DOHH2 (cell line): ENCODE data around the gene PDZRN3.

ENCODE experiments used
- H3F3A ChIP-seq: fragments of 200-600 bp; sonication (generic), shearing (Covaris generic); 2 replicates; pipeline ENCODE4 v1.6.0; 2016; ENCODE audit warnings: antibody characterized with exemption, mild to moderate bottlenecking; ENCODE audit not compliant: control insufficient read depth, insufficient read depth
- H3K27ac ChIP-seq: fragments of 200-600 bp; sonication (generic); 2 replicates; pipeline ENCODE4 v1.5.1; 2014; ENCODE audit warnings: low read depth, mild to moderate bottlenecking, low read length, moderate library complexity
- H3K27me3 ChIP-seq: fragments of 200-600 bp; sonication (generic); 2 replicates; pipeline ENCODE4 v1.6.1; 2014; ENCODE audit warnings: mild to moderate bottlenecking, low read length, mixed read lengths; ENCODE audit not compliant: control insufficient read depth
- H3K36me3 ChIP-seq: fragments of 200-600 bp; sonication (generic); 2 replicates; pipeline ENCODE4 v1.6.1; 2014; ENCODE audit warnings: mild to moderate bottlenecking, low read length, moderate library complexity, mixed read lengths; ENCODE audit not compliant: control insufficient read depth
- H3K4me1 ChIP-seq: fragments of 200-600 bp; sonication (generic); 2 replicates; pipeline ENCODE4 v1.6.1; 2014; ENCODE audit warnings: mild to moderate bottlenecking, low read length, mixed read lengths; ENCODE audit not compliant: control insufficient read depth
- H3K4me2 ChIP-seq: fragments of 200-600 bp; sonication (generic); 2 replicates; pipeline ENCODE4 v1.6.0; 2014; ENCODE audit warnings: mild to moderate bottlenecking, low read length, moderate library complexity
- H3K4me3 ChIP-seq: fragments of 200-600 bp; sonication (generic); 2 replicates; pipeline ENCODE4 v1.5.1; 2014; ENCODE audit warnings: mild to moderate bottlenecking, low read length, mixed read lengths
- H3K79me2 ChIP-seq: fragments of 200-600 bp; sonication (generic); 2 replicates; pipeline ENCODE4 v1.6.1; 2014; ENCODE audit warnings: mild to moderate bottlenecking, low read length, mixed read lengths; ENCODE audit not compliant: control insufficient read depth
- H3K9me2 ChIP-seq: fragments of 200-600 bp; sonication (generic); replicated peaks from 2 replicates; pipeline ENCODE4 v1.6.1; 2014; ENCODE audit warnings: mild to moderate bottlenecking, low read length, mixed read lengths; ENCODE audit not compliant: control insufficient read depth
- H3K9me3 ChIP-seq: fragments of 200-600 bp; sonication (generic); 2 replicates; pipeline ENCODE4 v1.6.1; 2014; ENCODE audit warnings: antibody characterized with exemption, low read length, mixed read lengths; ENCODE audit not compliant: control insufficient read depth, insufficient read depth
- H4K20me1 ChIP-seq: fragments of 200-600 bp; sonication (generic); 2 replicates; pipeline ENCODE4 v1.6.0; 2014; ENCODE audit warnings: low read depth, mild to moderate bottlenecking, antibody characterized with exemption, low read length, moderate library complexity; ENCODE audit not compliant: control insufficient read depth, insufficient read depth
- EZH2phosphoT487 ChIP-seq: fragments of 200-600 bp; sonication (generic); IDR thresholded peaks from 2 replicates; pipeline ENCODE4 v1.6.1; 2017; ENCODE audit warnings: borderline replicate concordance, mild to moderate bottlenecking, antibody characterized with exemption, low read length, moderate library complexity, mixed read lengths
- TF ChIP-seq, protein P1 (sequence below): fragments of 200-600 bp; sonication (generic); IDR thresholded peaks from one replicate; pipeline ENCODE4 v1.5.1; 2014; ENCODE audit warnings: antibody characterized with exemption, mild to moderate bottlenecking, low read depth, low read length; ENCODE audit not compliant: poor library complexity, severe bottlenecking

Gene PDZRN3

GRCh38 chr3:73502609-73503583 lies 121.8 kb downstream of the PDZRN3 start:
- Histone ChIP-seq H3K9me3 (no peaks in the 10 kb centered on the region), H3K9me2 (no peaks in the 10 kb centered on the region), H3K4me1 (no peaks in the 10 kb centered on the region), H4K20me1 (no peaks in the 10 kb centered on the region), H3K27me3 (no peaks in the 10 kb centered on the region), H3F3A (no peaks in the 10 kb centered on the region), H3K4me2 (no peak overlapping the region), H3K27ac (no peak overlapping the region), H3K4me3 (no peak overlapping the region), H3K36me3 (no peaks in the 10 kb centered on the region), H3K79me2 (no peaks in the 10 kb centered on the region)
- no peak for TF ChIP-seq EZH2phosphoT487
- TF ChIP-seq, protein P1, sequence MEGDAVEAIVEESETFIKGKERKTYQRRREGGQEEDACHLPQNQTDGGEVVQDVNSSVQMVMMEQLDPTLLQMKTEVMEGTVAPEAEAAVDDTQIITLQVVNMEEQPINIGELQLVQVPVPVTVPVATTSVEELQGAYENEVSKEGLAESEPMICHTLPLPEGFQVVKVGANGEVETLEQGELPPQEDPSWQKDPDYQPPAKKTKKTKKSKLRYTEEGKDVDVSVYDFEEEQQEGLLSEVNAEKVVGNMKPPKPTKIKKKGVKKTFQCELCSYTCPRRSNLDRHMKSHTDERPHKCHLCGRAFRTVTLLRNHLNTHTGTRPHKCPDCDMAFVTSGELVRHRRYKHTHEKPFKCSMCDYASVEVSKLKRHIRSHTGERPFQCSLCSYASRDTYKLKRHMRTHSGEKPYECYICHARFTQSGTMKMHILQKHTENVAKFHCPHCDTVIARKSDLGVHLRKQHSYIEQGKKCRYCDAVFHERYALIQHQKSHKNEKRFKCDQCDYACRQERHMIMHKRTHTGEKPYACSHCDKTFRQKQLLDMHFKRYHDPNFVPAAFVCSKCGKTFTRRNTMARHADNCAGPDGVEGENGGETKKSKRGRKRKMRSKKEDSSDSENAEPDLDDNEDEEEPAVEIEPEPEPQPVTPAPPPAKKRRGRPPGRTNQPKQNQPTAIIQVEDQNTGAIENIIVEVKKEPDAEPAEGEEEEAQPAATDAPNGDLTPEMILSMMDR: peak; percentile 80

DNA sequence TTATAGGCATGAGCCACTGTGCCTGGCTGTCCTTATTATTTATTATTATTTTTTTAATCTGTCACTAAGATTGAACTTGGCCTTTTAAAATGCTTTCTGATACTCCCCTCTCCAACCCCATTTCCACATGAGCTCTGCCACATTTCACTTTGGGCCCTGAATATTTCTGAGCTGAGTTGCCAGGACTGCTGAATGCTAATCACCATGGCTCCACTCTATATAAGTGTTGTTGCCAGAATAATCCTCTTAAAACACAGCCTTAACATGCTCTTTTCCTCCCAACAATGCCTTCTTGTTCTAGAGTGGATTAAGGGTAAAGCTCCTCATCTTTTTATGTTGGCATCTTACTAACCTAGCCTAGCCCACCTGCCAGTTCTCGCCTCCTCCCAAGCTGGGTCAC lies 124.4 kb downstream of the PDZRN3 start:
- H3K4me2 ChIP-seq: no peak overlapping the region
- no peaks in the 10 kb centered on the region for H3K36me3 ChIP-seq
- H3K4me3 ChIP-seq: no peak overlapping the region
- H3K27ac ChIP-seq: no peak overlapping the region
- no peak for TF ChIP-seq EZH2phosphoT487
- TF ChIP-seq, protein P1: no peak
- H4K20me1 ChIP-seq: no peaks in the 10 kb centered on the region
- H3K9me2 ChIP-seq: no peaks in the 10 kb centered on the region
- H3K4me1 ChIP-seq: no peaks in the 10 kb centered on the region
- no peaks in the 10 kb centered on the region for H3K27me3 ChIP-seq
- H3K9me3 ChIP-seq: no peaks in the 10 kb centered on the region
- H3F3A ChIP-seq: no peaks in the 10 kb centered on the region
- no peaks in the 10 kb centered on the region for H3K79me2 ChIP-seq

DNA sequence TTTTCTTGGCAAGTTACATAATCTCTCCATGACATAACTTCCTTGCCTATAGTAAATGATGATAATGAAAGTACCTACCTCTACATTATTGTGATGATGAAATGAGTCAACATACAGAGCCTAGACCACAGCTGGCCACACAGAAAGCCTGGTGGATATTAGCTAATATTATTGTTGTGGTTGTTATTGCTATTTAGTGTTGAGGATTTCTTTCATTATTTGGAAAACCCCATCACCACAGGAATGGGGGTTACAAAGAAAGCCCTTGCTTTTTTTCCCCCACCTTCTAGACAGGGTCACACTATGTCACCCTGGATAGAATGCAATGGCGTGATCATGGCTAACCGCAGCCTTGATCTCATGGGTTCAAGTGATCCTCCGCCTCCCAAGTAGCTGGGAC lies 125.0 kb downstream of the PDZRN3 start:
- no peaks in the 10 kb centered on the region for H3K4me1 ChIP-seq
- H3K36me3 ChIP-seq: no peaks in the 10 kb centered on the region
- no peaks in the 10 kb centered on the region for H4K20me1 ChIP-seq
- H3K9me3 ChIP-seq: no peaks in the 10 kb centered on the region
- TF ChIP-seq, protein P1: no peak
- no peak for TF ChIP-seq EZH2phosphoT487
- H3K9me2 ChIP-seq: no peaks in the 10 kb centered on the region
- H3K4me3 ChIP-seq: no peak overlapping the region
- H3K4me2 ChIP-seq: no peak overlapping the region
- H3K27ac ChIP-seq: no peak overlapping the region
- no peaks in the 10 kb centered on the region for H3K27me3 ChIP-seq
- no peaks in the 10 kb centered on the region for H3F3A ChIP-seq
- H3K79me2 ChIP-seq: no peaks in the 10 kb centered on the region
